ENCODE data around the gene CDHR1.

Gene CDHR1

GRCh38 chr10:84267503-84268126 lies 73.3 kb downstream of the CDHR1 start:
- no peak for DNase-seq

DNA sequence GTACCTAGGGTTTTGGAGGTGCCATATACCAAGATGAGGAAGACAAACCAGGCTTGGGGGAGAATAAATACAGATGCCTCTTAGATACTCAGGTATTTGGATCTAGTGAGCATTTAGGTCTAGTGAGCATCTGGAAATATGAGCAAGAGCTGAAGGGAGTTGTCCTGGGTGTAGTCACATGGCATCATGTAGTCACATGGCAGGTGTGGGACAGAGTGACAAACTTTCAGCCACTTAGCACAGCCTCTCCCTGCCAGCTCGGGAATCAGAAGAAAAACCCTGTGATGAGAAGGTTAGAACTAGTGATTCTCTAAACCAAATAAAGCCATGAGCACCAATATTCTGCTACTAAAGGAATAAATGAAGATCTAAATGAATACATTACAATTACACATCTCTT lies 74.8 kb downstream of the CDHR1 start:
- no peak for DNase-seq

Data from femur (tissue), 1 donor.